ENCODE results near the gene ZNF180. TPM values are rescaled to one million over a fixed set of nuclear protein-coding genes. Genes with fewer than 3 reads are reported as not detected.

The ZNF180 gene
- total RNA-seq, 2 experiments from 2014 or later = 7.6 to 9.4 TPM

GRCh38 chr19:44430956-44431355, 69.4 kb downstream of the ZNF180 start:
- TF ChIP-seq CTCF (IDR thresholded peaks at IDR 0.05) = no peak
- peaks cover 86% of the 10 kb centered on the region for H3K36me3 Mint-ChIP-seq (ENCODE audit: low read depth)
- Histone ChIP-seq H3K4me1 (ENCODE audit: insufficient read depth, low read length) (no peaks in the 10 kb centered on the region), H3K36me3 (ENCODE audit: insufficient read depth, low read length) (no peaks in the 10 kb centered on the region), H3K27me3 (ENCODE audit: control insufficient read depth in 1 of 2, insufficient read depth in 2 of 2, low read length in 2 of 2) (no peaks in the 10 kb centered on the region), H3K27ac (ENCODE audit: low read depth in 1 of 2, low read length in 2 of 2) (no peak overlapping the region), H3K9me3 (ENCODE audit: control insufficient read depth in 1 of 2, insufficient read depth in 1 of 2, low read length in 2 of 2) (peaks cover 20 to 90% of the 10 kb centered on the region in 2 experiments), H3K4me3 (ENCODE audit: low read length) (no peak overlapping the region)
- DNase-seq = no peak
- no peaks in the 10 kb centered on the region for H3K4me1 Mint-ChIP-seq (ENCODE audit: low read depth)
- ChIA-PET POLR2A (no interaction called here), CTCF (no interaction called here)
- H3K9me3 Mint-ChIP-seq = peaks cover 22% of the 10 kb centered on the region
- H3K4me3 Mint-ChIP-seq = no peak overlapping the region
- intact Hi-C loops (cut with DNase I, micrococcal nuclease) = no loop called here
- H3K27ac Mint-ChIP-seq = no peak overlapping the region
- ATAC-seq (ENCODE audit: poor library complexity) = no peak
- H3K27me3 Mint-ChIP-seq = no peaks in the 10 kb centered on the region

Other genes with a start within 250 kb of the ZNF180 start
- gene ZNF233, start 240.6 kb downstream of the ZNF180 start, total RNA-seq = under 1 TPM in 1 of 2 experiments, not detected in 1; 0.47 TPM
- gene ZNF235, start 195.5 kb downstream of the ZNF180 start, total RNA-seq = 1 to 10 TPM; 2.4 TPM
- under 1 TPM in 1 of 2 experiments, not detected in 1; 0.08 TPM for gene ZNF112, start 143.8 kb downstream of the ZNF180 start, total RNA-seq
- under 1 TPM; 0.16 to 0.22 TPM for gene ZNF285, start 98.9 kb downstream of the ZNF180 start, total RNA-seq
- gene ZNF229, start 52.0 kb downstream of the ZNF180 start, total RNA-seq = under 1 TPM; 0.08 to 0.19 TPM
- gene CEACAM20, start 29.2 kb upstream of the ZNF180 start, total RNA-seq = not detected
- not detected for gene IGSF23, start 113.0 kb upstream of the ZNF180 start, total RNA-seq
- gene PVR, start 143.4 kb upstream of the ZNF180 start, total RNA-seq = under 1 TPM; 0.67 to 0.82 TPM
- under 1 TPM; 0.27 to 0.78 TPM for gene CEACAM19, start 171.0 kb upstream of the ZNF180 start, total RNA-seq
- gene CEACAM16, start 198.6 kb upstream of the ZNF180 start, total RNA-seq = not detected
- gene BCL3, start 248.2 kb upstream of the ZNF180 start, total RNA-seq = 10 to 100 TPM; 90.9 to 97.1 TPM